GM23338 (cell line): ENCODE measurements around the gene FAM193B. TPM values are rescaled to one million over a fixed set of nuclear protein-coding genes. Genes with fewer than 3 reads are reported as not detected.

Source experiments
- CTCF ChIP-seq, 2 experiments: fragments of 200-600 bp in 1 of 2; sonication (generic) in 1 of 2; conservative IDR thresholded peaks; 2 replicates each; pipeline versions ENCODE4 v1.5.1 to v1.6.1; 2016 to 2017; ENCODE audit warnings: antibody characterized with exemption in 2 of 2, low read depth in 2 of 2, mild to moderate bottlenecking in 2 of 2, moderate library complexity in 1 of 2
- ETS1 ChIP-seq: IDR thresholded peaks from 2 replicates; pipeline ENCODE4 v1.6.1; 2016; ENCODE audit warnings: antibody characterized with exemption
- EZH2 ChIP-seq: fragments of 200-600 bp; sonication (generic); IDR thresholded peaks from one replicate; pipeline ENCODE4 v1.8.0; 2017; ENCODE audit warnings: antibody characterized with exemption, mild to moderate bottlenecking, low read depth; ENCODE audit not compliant: unreplicated experiment
- EZH2phosphoT487 ChIP-seq: fragments of 200-600 bp; sonication (generic); IDR thresholded peaks from one replicate; pipeline ENCODE4 v1.8.1; 2018; ENCODE audit warnings: antibody characterized with exemption; ENCODE audit not compliant: unreplicated experiment
- JUNB ChIP-seq: IDR thresholded peaks from one replicate; pipeline ENCODE4 v1.6.1; 2016; ENCODE audit warnings: antibody characterized with exemption; ENCODE audit not compliant: unreplicated experiment
- NANOG ChIP-seq: IDR thresholded peaks from 2 replicates; pipeline ENCODE4 v1.6.1; 2016; ENCODE audit warnings: antibody characterized with exemption, borderline replicate concordance
- STAT1 ChIP-seq: IDR thresholded peaks from one replicate; pipeline ENCODE4 v1.6.1; 2016; ENCODE audit warnings: antibody characterized with exemption; ENCODE audit not compliant: unreplicated experiment
- ZNF331 ChIP-seq: fragments of 250-450 bp; sonication (Bioruptor Pico); IDR thresholded peaks from 2 replicates; pipeline ENCODE4 v1.5.0; 2020; ENCODE audit warnings: low read depth, mild to moderate bottlenecking, moderate library complexity
- ZNF462 ChIP-seq: fragments of 250-450 bp; sonication (Bioruptor Pico); IDR thresholded peaks from 2 replicates; pipeline ENCODE4 v1.5.0; 2020; ENCODE audit warnings: mild to moderate bottlenecking, moderate library complexity
- polyA plus RNA-seq: library from polyadenylated mRNA; unstranded; fragments of >200 nt; fragmentation: Nextera tagmentation; extraction: Ambion mirVana; gene quantifications from 2 replicates; pipeline ENCODE4 v1.2.1, GENCODE V29; 2016
- total RNA-seq: library from RNA; depleted of rRNA; stranded (reverse); fragments of >200 nt; shearing (Covaris generic); gene quantifications from 2 replicates; pipeline ENCODE4 v1.2.3, GENCODE V29; 2014

Gene FAM193B
- total and polyA plus RNA-seq, 2 experiments from 2014 or later: 44.4 to 58.6 TPM

- TF ChIP-seq ZNF462 (CRISPR knock-in tag) (no peak), ETS1 (no peak), JUNB (no peak), EZH2 (no peak), NANOG (no peak), EZH2phosphoT487 (no peak), ZNF331 (CRISPR knock-in tag) (no peak), CTCF (conservative IDR thresholded peaks at IDR 0.05; ENCODE audit: low read depth in 2 of 2) (no peak), STAT1 (no peak)
Measured at GRCh38 chr5:177527595-177527994, 26.8 kb downstream of the FAM193B start (continued).
